Esophagus squamous epithelium (tissue), 5 donors: ENCODE results near the gene CKS2. TPM values are rescaled to one million over a fixed set of nuclear protein-coding genes. Genes with fewer than 3 reads are reported as not detected.

ENCODE experiments used
- DNase-seq: peaks from one replicate; lab custom pipeline; 2025; lab: John Stamatoyannopoulos, UW
- H3K27ac ChIP-seq, 4 donors: fragments of 200-600 bp; sonication (generic); one replicate each; pipeline ENCODE4 v1.5.1; 2016 to 2019; ENCODE audit warnings: mild to moderate bottlenecking in 1 of 4
- H3K27me3 ChIP-seq, 4 donors: fragments of 200-600 bp; sonication (generic); 1 replicate in 3 of 4; 2 replicates in 1 of 4; pipeline versions ENCODE4 v1.5.1 to v1.6.0; 2017 to 2021; ENCODE audit warnings: antibody characterized with exemption in 1 of 4
- H3K36me3 ChIP-seq, 3 donors: fragments of 200-600 bp; sonication (generic); one replicate each; pipeline ENCODE4 v1.5.1; 2016 to 2019
- H3K4me1 ChIP-seq, 3 donors: fragments of 200-600 bp; sonication (generic); one replicate each; pipeline ENCODE4 v1.5.1; 2017 to 2019
- H3K4me3 ChIP-seq, 4 donors: fragments of 200-600 bp; sonication (generic); 1 replicate in 3 of 4; 2 replicates in 1 of 4; pipeline ENCODE4 v1.5.1; 2016 to 2019; ENCODE audit warnings: mild to moderate bottlenecking in 2 of 4, moderate library complexity in 1 of 4
- H3K9me3 ChIP-seq, 3 donors: fragments of 200-600 bp; sonication (generic); one replicate each; pipeline ENCODE4 v1.5.1; 2016 to 2019
- CTCF ChIP-seq, 6 experiments: fragments of 450-650 bp in 4 of 6; fragments of 200-600 bp in 2 of 6; sonication (generic) in 2 of 6; IDR thresholded peaks; one replicate each; pipeline ENCODE4 v1.5.1; 2016 to 2019; ENCODE audit warnings: antibody characterized with exemption in 6 of 6, mild to moderate bottlenecking in 4 of 6, moderate library complexity in 4 of 6
- POLR2A ChIP-seq, 4 donors: fragments of 450-650 bp; IDR thresholded peaks; one replicate each; pipeline ENCODE4 v1.6.1; 2017; ENCODE audit warnings: antibody characterized with exemption in 4 of 4, mild to moderate bottlenecking in 4 of 4, moderate library complexity in 3 of 4
- WGBS, 2 donors: methylation state at CpG; one replicate each; pipeline ENCODE4 v1.1.5; 2018; 5-methylcytosine and 5-hydroxymethylcytosine counted together
- intact Hi-C: fragments of 100-400 bp; cut with DNase I; formaldehyde crosslinking; loops from one replicate; pipeline ENCODE4 v1.15.0; 2022
- total RNA-seq, 4 donors: library from RNA; depleted of rRNA; stranded (reverse); fragments of >200 nt; gene quantifications; one replicate each; pipeline ENCODE4 v1.1.0, GENCODE V29; 2016
- donor health status: DM: yes; HTN: yes; CAD: no.

The CKS2 gene
- total RNA-seq, 4 donors from 2014 or later: 17.9 to 93.5 (median 57.6) TPM

GRCh38 chr9:89356782-89357181 lies 45.8 kb downstream of the CKS2 start:
- Histone ChIP-seq H3K36me3 (peaks cover 13 to 100% (median 55%) of the 10 kb centered on the region in 3 donors), H3K4me3 (no peak overlapping the region), H3K9me3 (no peaks in the 10 kb centered on the region), H3K27me3 (no peaks in the 10 kb centered on the region), H3K27ac (no peak overlapping the region), H3K4me1 (peaks cover 0 to 17% (median 0%) of the 10 kb centered on the region in 3 donors)
- 100% methylated on average over 2 of the region's 2 CpGs; no CpG with 5 or more reads in 1 of the 2 donors for WGBS, 2 donors
- intact Hi-C loops: no loop called here
- DNase-seq: no peak
- TF ChIP-seq CTCF (IDR thresholded peaks at IDR 0.05) (no peak), POLR2A (IDR thresholded peaks at IDR 0.05) (no peak)

- Histone ChIP-seq H3K27ac (no peak overlapping the region), H3K27me3 (no peaks in the 10 kb centered on the region), H3K36me3 (peaks cover 8 to 100% (median 57%) of the 10 kb centered on the region in 3 donors), H3K9me3 (no peaks in the 10 kb centered on the region), H3K4me3 (no peak overlapping the region), H3K4me1 (peaks cover 0 to 12% (median 0%) of the 10 kb centered on the region in 3 donors)
- WGBS, 2 donors: 93 to 100% methylated on average over 3 to 4 of the region's 8 CpGs
- intact Hi-C loops: no loop called here
- TF ChIP-seq CTCF (IDR thresholded peaks at IDR 0.05): no peak
- no peak for TF ChIP-seq POLR2A (IDR thresholded peaks at IDR 0.05)
- DNase-seq: no peak
Observed at GRCh38 chr9:89357331-89358197, 46.6 kb downstream of the CKS2 start.

GRCh38 chr9:89358376-89358916 lies 47.5 kb downstream of the CKS2 start:
- H3K27ac ChIP-seq: peak overlapping the region in 2 of 4 donors; percentile 9 to 32
- 75% methylated on average over 2 of the region's 3 CpGs; no CpG with 5 or more reads in 1 of the 2 donors for WGBS, 2 donors

GRCh38 chr9:89358985-89359384 lies 48.0 kb downstream of the CKS2 start:
- Histone ChIP-seq H3K27me3 (no peaks in the 10 kb centered on the region), H3K4me1 (peaks cover 0 to 12% (median 0%) of the 10 kb centered on the region in 3 donors), H3K9me3 (no peaks in the 10 kb centered on the region), H3K27ac (no peak overlapping the region), H3K36me3 (peaks cover 8 to 99% (median 58%) of the 10 kb centered on the region in 3 donors), H3K4me3 (no peak overlapping the region)
- WGBS, 2 donors: 71 to 77% methylated on average over 3 to 4 of the region's 4 CpGs
- TF ChIP-seq CTCF (IDR thresholded peaks at IDR 0.05) (no peak), POLR2A (IDR thresholded peaks at IDR 0.05) (no peak)
- no peak for DNase-seq
- intact Hi-C loops: no loop called here

More at GRCh38 chr9:89358376-89358916, 47.5 kb downstream of the CKS2 start:
- Histone ChIP-seq H3K4me1 (peaks cover 0 to 12% (median 0%) of the 10 kb centered on the region in 3 donors), H3K36me3 (peaks cover 8 to 99% (median 59%) of the 10 kb centered on the region in 3 donors), H3K9me3 (no peaks in the 10 kb centered on the region), H3K27me3 (no peaks in the 10 kb centered on the region), H3K4me3 (no peak overlapping the region)
- TF ChIP-seq POLR2A (IDR thresholded peaks at IDR 0.05) (no peak), CTCF (IDR thresholded peaks at IDR 0.05) (no peak)
- intact Hi-C loops: no loop called here
- DNase-seq: no peak
